ENCODE results near the gene GPR37.

Gene GPR37

GRCh38 chr7:124780056-124780455 is 14.5 kb upstream of the GPR37 start:
- no peak for DNase-seq (ENCODE audit: low spot score)

- no peak for DNase-seq (ENCODE audit: low spot score)
These were observed 14.0 kb upstream of the GPR37 start for GRCh38 chr7:124779620-124780019.

GRCh38 chr7:124779194-124779593 is 13.6 kb upstream of the GPR37 start:
- no peak for DNase-seq (ENCODE audit: low spot score)

- no peak for DNase-seq (ENCODE audit: low spot score)
These were observed 11.7 kb upstream of the GPR37 start for GRCh38 chr7:124777268-124777667.

GRCh38 chr7:124776153-124776552 is 10.6 kb upstream of the GPR37 start:
- no peak for DNase-seq (ENCODE audit: low spot score)

- DNase-seq (ENCODE audit: low spot score): no peak
These were observed 9.8 kb upstream of the GPR37 start for GRCh38 chr7:124775422-124775821.

- DNase-seq (ENCODE audit: low spot score): no peak
These were observed 8.3 kb upstream of the GPR37 start for GRCh38 chr7:124773938-124774337.

GRCh38 chr7:124773339-124773738 is 7.7 kb upstream of the GPR37 start:
- no peak for DNase-seq (ENCODE audit: low spot score)

GRCh38 chr7:124769136-124769535 is 3.5 kb upstream of the GPR37 start:
- no peak for DNase-seq (ENCODE audit: low spot score)

GRCh38 chr7:124768525-124768924 is 2.9 kb upstream of the GPR37 start:
- DNase-seq (ENCODE audit: low spot score): no peak

- DNase-seq (ENCODE audit: low spot score): peak; percentile 28
These were observed 668 bp downstream of the GPR37 start for GRCh38 chr7:124764847-124765400.

GRCh38 chr7:124764051-124764846 is 1.3 kb downstream of the GPR37 start:
- no peak for DNase-seq (ENCODE audit: low spot score)

GRCh38 chr7:124762611-124763143 is 2.9 kb downstream of the GPR37 start:
- no peak for DNase-seq (ENCODE audit: low spot score)

GRCh38 chr7:124761164-124761715 is 4.4 kb downstream of the GPR37 start:
- DNase-seq (ENCODE audit: low spot score): no peak

- no peak for DNase-seq (ENCODE audit: low spot score)
These were observed 7.3 kb downstream of the GPR37 start for GRCh38 chr7:124758327-124758726.

- DNase-seq (ENCODE audit: low spot score): no peak
These were observed 10.9 kb downstream of the GPR37 start for GRCh38 chr7:124754576-124755268.

- DNase-seq (ENCODE audit: low spot score): peak; percentile 6
These were observed 13.3 kb downstream of the GPR37 start for GRCh38 chr7:124752310-124752709.

- DNase-seq (ENCODE audit: low spot score): no peak
These were observed 14.6 kb downstream of the GPR37 start for GRCh38 chr7:124751027-124751426.

GRCh38 chr7:124747072-124747471 is 18.5 kb downstream of the GPR37 start:
- DNase-seq (ENCODE audit: low spot score): no peak

- no peak for DNase-seq (ENCODE audit: low spot score)
These were observed 27.0 kb downstream of the GPR37 start for GRCh38 chr7:124738639-124739038.

- DNase-seq (ENCODE audit: low spot score): no peak
These were observed 27.8 kb downstream of the GPR37 start for GRCh38 chr7:124737760-124738300.

GRCh38 chr7:124728610-124729009 is 37.0 kb downstream of the GPR37 start:
- DNase-seq (ENCODE audit: low spot score): no peak

Measured in GM03348 (cell line).